Measurements from ENCODE around the gene UBXN1. TPM values are rescaled to one million over a fixed set of nuclear protein-coding genes. Genes with fewer than 3 reads are reported as not detected.

Gene UBXN1
- total RNA-seq, 1 donor from 2014 or later = 289 TPM

DNA sequence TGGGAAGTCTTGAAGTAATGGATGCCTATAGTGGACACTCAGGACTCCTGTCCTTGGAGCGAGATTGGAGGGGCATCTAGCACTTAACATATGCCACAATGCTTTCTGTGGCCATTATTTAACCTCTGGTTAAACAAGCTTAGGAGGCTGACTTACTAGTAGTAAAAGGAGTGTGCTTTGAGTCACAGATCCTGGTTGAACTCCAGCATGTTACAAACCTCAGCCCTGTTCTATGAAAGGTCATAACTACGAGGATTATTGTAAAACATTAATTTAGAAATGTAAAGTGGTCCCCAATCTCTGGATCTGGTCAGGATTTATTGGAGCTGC is 5.7 kb downstream of the UBXN1 start:
- peaks cover 3% of the 10 kb centered on the region for H3K36me3 ChIP-seq (ENCODE audit: control insufficient read depth, insufficient read depth, low read length)
- no peak overlapping the region for H3K4me3 ChIP-seq (ENCODE audit: low read depth, low read length)
- H3K27me3 ChIP-seq (ENCODE audit: control insufficient read depth, insufficient read depth, low read length) = no peaks in the 10 kb centered on the region
- TF ChIP-seq, protein P1, sequence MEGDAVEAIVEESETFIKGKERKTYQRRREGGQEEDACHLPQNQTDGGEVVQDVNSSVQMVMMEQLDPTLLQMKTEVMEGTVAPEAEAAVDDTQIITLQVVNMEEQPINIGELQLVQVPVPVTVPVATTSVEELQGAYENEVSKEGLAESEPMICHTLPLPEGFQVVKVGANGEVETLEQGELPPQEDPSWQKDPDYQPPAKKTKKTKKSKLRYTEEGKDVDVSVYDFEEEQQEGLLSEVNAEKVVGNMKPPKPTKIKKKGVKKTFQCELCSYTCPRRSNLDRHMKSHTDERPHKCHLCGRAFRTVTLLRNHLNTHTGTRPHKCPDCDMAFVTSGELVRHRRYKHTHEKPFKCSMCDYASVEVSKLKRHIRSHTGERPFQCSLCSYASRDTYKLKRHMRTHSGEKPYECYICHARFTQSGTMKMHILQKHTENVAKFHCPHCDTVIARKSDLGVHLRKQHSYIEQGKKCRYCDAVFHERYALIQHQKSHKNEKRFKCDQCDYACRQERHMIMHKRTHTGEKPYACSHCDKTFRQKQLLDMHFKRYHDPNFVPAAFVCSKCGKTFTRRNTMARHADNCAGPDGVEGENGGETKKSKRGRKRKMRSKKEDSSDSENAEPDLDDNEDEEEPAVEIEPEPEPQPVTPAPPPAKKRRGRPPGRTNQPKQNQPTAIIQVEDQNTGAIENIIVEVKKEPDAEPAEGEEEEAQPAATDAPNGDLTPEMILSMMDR (IDR thresholded peaks at IDR 0.05; ENCODE audit: insufficient read depth, low read length, poor library complexity, severe bottlenecking) = no peak
- DNase-seq (ENCODE audit: low read depth) = no peak

DNA sequence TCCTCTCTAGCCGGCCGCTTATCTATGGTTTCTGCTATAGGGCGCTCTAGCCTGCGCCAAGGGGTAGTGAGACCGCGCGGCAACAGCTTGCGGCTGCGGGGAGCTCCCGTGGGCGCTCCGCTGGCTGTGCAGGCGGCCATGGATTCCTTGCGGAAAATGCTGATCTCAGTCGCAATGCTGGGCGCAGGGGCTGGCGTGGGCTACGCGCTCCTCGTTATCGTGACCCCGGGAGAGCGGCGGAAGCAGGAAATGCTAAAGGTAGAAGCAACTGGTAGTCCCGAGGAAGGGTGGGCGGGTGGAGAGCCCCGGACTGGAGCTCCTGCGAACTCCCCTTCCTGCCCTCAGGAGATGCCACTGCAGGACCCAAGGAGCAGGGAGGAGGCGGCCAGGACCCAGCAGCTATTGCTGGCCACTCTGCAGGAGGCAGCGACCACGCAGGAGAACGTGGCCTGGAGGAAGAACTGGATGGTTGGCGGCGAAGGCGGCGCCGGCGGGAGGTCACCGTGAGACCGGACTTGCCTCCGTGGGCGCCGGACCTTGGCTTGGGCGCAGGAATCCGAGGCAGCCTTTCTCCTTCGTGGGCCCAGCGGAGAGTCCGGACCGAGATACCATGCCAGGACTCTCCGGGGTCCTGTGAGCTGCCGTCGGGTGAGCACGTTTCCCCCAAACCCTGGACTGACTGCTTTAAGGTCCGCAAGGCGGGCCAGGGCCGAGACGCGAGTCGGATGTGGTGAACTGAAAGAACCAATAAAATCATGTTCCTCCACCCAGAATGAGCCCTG is 7.1 kb downstream of the UBXN1 start, which contains the start of the genes LBHD1 and UQCC3:
Gene LBHD1 (minus strand): TSS at position 660 of the 782 bp plus-strand sequence. CDS start 2,236 bp downstream, outside the sequence.
Gene UQCC3 (plus strand): TSS at position 66 of the 782 bp plus-strand sequence. CDS start 73 bp downstream, at position 139.
- TF ChIP-seq, protein P1 (IDR thresholded peaks at IDR 0.05; ENCODE audit: insufficient read depth, low read length, poor library complexity, severe bottlenecking) = no peak
- Histone ChIP-seq H3K36me3 (ENCODE audit: control insufficient read depth, insufficient read depth, low read length) (no peaks in the 10 kb centered on the region), H3K27me3 (ENCODE audit: control insufficient read depth, insufficient read depth, low read length) (no peaks in the 10 kb centered on the region), H3K4me3 (ENCODE audit: low read depth, low read length) (peak within 1 kb of the TSS; percentile 92)
- no peak for DNase-seq (ENCODE audit: low read depth)

DNA sequence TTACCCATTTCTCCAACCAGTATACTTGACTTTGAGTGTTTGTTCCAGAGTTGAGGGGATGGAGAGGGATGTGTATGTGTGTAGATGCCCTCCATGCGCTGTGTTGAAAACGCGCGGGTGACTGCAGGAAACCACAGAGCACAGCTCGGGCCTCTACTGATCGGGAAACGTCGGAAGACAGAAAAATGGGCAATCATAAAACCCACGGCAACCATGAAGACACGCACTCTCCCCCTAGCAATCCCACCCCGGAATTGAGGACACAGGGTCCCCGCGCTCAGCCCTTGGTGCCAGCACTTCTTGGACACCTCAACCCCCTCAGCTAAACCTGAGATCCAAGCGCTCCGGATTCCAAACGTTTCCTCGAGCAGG is 7.7 kb downstream of the UBXN1 start:
- Histone ChIP-seq H3K36me3 (ENCODE audit: control insufficient read depth, insufficient read depth, low read length) (no peaks in the 10 kb centered on the region), H3K4me3 (ENCODE audit: low read depth, low read length) (peak overlapping the region; percentile 92), H3K27me3 (ENCODE audit: control insufficient read depth, insufficient read depth, low read length) (no peaks in the 10 kb centered on the region)
- DNase-seq (ENCODE audit: low read depth) = no peak
- TF ChIP-seq, protein P1 (IDR thresholded peaks at IDR 0.05; ENCODE audit: insufficient read depth, low read length, poor library complexity, severe bottlenecking) = no peak

DNA sequence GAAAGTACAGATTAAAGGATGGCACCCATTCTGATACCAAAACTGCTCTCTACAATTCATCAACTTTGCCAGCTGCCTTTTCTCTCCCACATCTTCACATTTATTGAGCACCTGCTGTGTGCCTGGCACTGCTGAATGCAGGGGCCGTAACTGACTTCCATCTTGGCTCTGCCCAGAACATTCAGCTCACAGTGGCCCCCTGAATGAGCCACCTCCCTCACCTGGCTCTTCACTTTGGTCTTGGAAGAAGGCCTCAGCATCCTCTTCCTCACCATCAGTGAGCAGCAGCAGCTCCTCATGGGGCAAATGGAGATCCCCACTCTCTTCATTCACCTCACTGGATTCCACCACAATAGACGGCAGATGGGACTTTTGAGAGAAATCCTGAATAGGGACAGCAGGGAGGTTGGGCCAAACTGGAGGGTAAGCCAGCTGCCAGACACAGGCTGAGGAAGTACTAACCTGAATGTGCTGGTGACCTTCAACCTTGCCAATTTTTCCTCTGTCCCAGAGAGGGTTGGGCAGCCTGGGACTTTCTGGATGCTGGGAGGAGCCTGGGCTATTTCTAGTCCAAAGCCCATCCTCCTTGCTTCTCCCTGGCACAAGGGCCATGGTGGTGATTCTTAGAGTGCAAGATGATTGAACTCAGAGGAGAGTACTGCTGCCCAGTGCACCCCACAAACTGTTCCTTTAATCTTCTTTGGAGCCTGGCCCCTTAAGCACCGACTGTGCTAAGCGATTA is 9.3 kb downstream of the UBXN1 start:
- Histone ChIP-seq H3K4me3 (ENCODE audit: low read depth, low read length) (no peak overlapping the region), H3K36me3 (ENCODE audit: control insufficient read depth, insufficient read depth, low read length) (no peaks in the 10 kb centered on the region), H3K27me3 (ENCODE audit: control insufficient read depth, insufficient read depth, low read length) (no peaks in the 10 kb centered on the region)
- TF ChIP-seq, protein P1 (IDR thresholded peaks at IDR 0.05; ENCODE audit: insufficient read depth, low read length, poor library complexity, severe bottlenecking) = no peak
- DNase-seq (ENCODE audit: low read depth) = no peak

DNA sequence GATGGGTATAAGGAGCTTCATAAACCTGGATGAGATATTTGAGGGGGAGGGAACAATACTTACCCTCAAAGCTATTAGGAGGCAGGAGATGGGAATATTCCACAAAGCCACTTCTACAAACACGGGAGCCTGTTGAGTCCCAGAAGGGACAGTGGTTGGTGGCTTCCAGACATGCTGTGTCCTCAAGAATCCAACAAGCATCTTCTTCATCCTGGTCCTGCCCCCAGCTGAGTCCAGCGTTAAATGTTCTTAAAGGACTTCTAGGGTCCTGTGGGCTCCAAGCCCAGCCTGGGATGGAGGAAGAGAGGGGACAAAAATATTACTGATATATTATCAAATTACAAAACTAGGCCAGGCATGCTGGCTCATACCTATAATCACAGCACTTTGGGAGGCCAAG is 11.4 kb downstream of the UBXN1 start:
- no peak overlapping the region for H3K4me3 ChIP-seq (ENCODE audit: low read depth, low read length)
- TF ChIP-seq, protein P1 (IDR thresholded peaks at IDR 0.05; ENCODE audit: insufficient read depth, low read length, poor library complexity, severe bottlenecking) = no peak
- DNase-seq (ENCODE audit: low read depth) = no peak
- H3K27me3 ChIP-seq (ENCODE audit: control insufficient read depth, insufficient read depth, low read length) = no peaks in the 10 kb centered on the region
- H3K36me3 ChIP-seq (ENCODE audit: control insufficient read depth, insufficient read depth, low read length) = peaks cover 1% of the 10 kb centered on the region
